AG04449 (cell line): Measurements from ENCODE around the gene PTX4.

Source experiments
- CTCF ChIA-PET: fragments of 350-600 bp; formaldehyde crosslinking; extraction: SDS; loops from one replicate; lab custom pipeline; 2021; ENCODE audit warnings: antibody characterized with exemption; lab: Yijun Ruan, JAX
- POLR2A ChIA-PET: fragments of 400-600, 350-600 bp; formaldehyde crosslinking; extraction: SDS; loops from one replicate; lab custom pipeline; 2020; ENCODE audit warnings: antibody characterized with exemption, inconsistent platforms; lab: Yijun Ruan, JAX
- DNase-seq: peaks from one replicate; pipeline ENCODE4 v3.0.0-alpha.2; 2010; ENCODE audit warnings: low read depth, low spot score
- H3K4me3 ChIP-seq: 2 replicates; pipeline ENCODE4 v1.5.1; 2011; ENCODE audit warnings: low read depth, mild to moderate bottlenecking, control low read depth, low read length
- TF ChIP-seq, protein P1 (sequence below): IDR thresholded peaks from one replicate; pipeline ENCODE4 v1.5.1; 2011; ENCODE audit warnings: mild to moderate bottlenecking, moderate library complexity, low read length, control low read depth, inconsistent platforms; ENCODE audit not compliant: insufficient read depth; ENCODE audit errors: missing control alignments

The PTX4 gene

DNA sequence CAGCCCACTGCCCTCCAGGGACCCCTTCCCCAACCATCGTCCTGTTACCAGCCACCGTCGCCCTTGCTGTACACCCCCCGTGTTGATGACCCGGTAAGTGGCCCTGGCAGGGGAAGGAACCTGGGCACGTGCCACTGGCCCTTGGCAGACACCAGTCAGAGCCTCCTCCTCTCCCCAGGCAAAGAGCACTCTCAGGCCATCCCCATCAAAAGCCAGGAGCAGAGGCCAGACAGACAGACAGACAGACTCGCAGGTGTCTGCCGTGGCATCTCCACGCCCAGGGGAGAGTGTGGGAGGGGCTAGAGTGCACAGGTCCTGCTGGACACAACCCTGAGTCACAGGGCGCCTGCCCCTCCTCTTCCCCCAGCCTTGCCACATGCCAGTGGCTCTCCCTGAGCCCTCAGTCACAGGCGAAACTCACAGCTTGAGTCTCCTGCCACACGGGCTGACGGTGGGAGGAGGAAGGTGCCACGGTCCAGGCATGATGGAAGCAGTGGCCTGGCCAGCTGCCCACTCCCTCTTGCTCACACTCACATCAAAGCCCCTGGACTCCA is 21.7 kb downstream of the PTX4 start:
- no peak for DNase-seq
- TF ChIP-seq, protein P1, sequence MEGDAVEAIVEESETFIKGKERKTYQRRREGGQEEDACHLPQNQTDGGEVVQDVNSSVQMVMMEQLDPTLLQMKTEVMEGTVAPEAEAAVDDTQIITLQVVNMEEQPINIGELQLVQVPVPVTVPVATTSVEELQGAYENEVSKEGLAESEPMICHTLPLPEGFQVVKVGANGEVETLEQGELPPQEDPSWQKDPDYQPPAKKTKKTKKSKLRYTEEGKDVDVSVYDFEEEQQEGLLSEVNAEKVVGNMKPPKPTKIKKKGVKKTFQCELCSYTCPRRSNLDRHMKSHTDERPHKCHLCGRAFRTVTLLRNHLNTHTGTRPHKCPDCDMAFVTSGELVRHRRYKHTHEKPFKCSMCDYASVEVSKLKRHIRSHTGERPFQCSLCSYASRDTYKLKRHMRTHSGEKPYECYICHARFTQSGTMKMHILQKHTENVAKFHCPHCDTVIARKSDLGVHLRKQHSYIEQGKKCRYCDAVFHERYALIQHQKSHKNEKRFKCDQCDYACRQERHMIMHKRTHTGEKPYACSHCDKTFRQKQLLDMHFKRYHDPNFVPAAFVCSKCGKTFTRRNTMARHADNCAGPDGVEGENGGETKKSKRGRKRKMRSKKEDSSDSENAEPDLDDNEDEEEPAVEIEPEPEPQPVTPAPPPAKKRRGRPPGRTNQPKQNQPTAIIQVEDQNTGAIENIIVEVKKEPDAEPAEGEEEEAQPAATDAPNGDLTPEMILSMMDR: no peak
- ChIA-PET POLR2A (no interaction called here), CTCF (no interaction called here)
- H3K4me3 ChIP-seq: no peak overlapping the region

DNA sequence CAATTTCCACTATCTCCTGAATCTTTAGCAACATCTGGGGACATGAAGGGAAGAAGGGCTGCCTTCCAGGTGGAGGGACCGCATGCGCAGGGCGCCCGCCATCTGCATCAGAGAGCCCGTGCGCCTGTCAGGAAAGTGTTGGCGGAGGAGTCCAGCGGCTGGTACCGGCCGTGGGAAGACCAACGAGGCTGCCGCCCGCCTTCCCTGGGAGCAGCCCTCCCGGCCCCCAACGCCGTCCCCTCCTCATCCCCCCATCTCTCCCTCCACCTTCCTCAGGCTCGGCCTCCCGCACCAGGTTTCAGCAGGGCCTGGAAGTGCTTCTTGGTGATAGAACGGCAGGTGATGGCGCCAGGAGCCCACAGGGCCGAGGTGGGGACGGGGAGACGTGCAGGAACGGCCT is 22.7 kb downstream of the PTX4 start:
- no peak overlapping the region for H3K4me3 ChIP-seq
- CTCF ChIA-PET: no interaction called here
- POLR2A ChIA-PET: no interaction called here
- TF ChIP-seq, protein P1: no peak
- DNase-seq: no peak

DNA sequence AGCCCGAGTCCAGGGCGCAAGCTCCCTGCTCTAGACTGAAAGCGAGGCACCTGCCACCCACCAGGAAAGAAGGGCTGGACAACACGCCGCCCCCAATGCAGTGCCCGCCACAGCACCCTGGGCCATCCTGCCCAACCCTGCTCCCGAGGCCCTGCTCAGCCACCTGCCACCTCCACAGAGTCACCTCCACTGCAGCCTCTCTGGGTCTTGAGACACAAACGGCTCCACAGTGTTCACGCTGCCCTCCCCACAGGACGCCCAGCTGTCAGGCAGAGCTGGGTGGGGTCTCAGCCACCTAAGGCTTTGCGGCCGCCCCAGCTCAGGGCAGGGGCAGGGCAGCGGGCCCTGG is 23.2 kb downstream of the PTX4 start:
- no peak overlapping the region for H3K4me3 ChIP-seq
- TF ChIP-seq, protein P1: no peak

DNA sequence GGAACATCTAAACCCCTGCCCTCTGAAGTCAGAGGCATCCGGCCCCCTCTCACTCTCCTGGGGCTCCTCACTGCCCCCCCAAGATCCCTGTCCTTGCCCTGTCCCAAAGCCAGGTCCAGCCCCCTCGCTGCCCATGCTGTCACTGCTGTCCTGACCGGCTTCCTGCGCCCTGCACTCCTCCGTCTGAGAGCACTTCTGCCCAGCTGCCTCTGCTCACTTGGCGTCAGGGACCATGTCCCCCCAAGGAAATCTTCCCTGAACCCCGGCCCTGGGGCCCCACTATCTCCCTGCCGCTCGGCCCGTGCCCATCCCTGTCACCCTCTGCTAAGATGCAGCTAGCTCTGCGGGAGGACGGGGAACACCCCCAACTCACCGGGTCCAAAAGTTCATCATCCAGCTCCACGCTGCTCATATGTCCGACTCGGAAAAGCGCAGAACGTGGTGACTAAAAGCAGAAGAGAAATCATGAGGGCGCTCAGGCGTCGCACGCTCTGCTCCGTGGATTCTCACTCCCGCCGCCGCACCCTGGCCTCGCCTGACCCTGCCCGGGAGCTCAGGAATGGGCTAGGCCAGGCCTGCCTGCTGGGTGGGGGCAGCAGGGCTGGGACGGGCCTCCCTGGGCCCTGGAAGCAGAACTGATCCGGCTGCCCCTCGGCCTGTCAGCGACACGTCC is 23.7 kb downstream of the PTX4 start:
- DNase-seq: no peak
- ChIA-PET CTCF (no interaction called here), POLR2A (no interaction called here)
- H3K4me3 ChIP-seq: no peak overlapping the region
- TF ChIP-seq, protein P1: no peak

More for the DNA sequence above, 23.2 kb downstream of the PTX4 start:
- ChIA-PET CTCF (no interaction called here), POLR2A (no interaction called here)
- DNase-seq: no peak

DNA sequence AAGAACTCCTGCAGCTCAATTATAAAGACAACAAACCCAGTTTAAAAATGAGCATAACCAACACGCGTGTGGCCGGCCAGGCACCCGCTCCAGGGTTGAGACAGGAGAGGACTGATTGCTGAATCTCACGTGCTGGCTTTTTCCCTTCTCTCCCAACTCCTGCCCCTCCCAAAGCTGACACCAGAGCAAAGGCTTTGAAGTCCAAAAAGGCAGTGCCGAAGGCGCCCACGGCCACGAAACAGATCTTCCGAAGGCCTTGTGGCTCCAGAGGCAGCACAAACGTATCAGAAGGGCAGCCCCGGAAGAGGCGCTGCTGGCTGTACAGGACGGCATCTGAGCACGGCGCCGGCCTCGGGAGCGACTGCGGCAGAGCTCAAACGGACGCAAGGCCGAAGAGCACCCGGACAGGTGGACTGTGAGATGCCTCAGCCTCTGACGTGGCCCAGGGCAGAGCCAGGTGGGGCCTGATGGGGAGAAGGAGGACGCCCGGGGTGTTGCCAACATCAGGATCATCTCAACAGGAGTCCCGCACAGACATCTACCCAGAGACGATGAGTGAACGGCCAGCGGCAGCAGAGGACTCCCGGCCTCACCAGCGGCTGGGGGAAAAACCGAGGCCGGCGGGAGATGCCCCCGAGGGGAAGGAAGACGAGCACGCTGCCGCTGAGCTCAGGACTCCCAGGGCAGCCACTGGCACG is 24.4 kb downstream of the PTX4 start:
- TF ChIP-seq, protein P1: no peak
- H3K4me3 ChIP-seq: no peak overlapping the region
- DNase-seq: no peak
- ChIA-PET CTCF (no interaction called here), POLR2A (no interaction called here)

DNA sequence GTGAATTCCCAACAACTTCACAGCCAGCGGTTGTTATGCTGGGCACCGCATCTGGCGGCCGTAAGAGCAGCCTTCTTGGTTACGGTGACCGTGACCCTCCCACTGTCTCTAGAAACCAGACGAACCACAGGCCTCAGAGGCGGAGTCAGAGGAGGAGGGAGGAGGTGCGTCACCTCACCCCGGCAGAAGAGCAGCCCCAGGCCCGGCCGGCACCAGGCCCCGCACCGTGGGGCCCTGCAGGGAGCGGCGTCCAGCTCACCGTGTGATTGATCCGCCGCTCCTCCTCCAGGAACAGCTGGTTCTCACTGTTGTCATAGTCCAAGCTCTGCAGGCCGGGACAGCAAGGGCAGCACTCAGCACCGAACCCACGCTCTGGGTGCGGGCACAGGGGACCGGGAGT is 27.6 kb downstream of the PTX4 start:
- TF ChIP-seq, protein P1: no peak
- no peak overlapping the region for H3K4me3 ChIP-seq
- ChIA-PET POLR2A (no interaction called here), CTCF (no interaction called here)
- no peak for DNase-seq
